Measurements from ENCODE around the gene GPR15.
"Not testable (repeated sequence)": the region's sequence is repeated elsewhere in the genome, so short reads cannot be mapped to it uniquely, and the experiment has no call there.

The GPR15 gene

GRCh38 chr3:98556164-98557130 is 24.7 kb downstream of the GPR15 start:
- FAIRE-seq, result peak; percentile 100

DNA sequence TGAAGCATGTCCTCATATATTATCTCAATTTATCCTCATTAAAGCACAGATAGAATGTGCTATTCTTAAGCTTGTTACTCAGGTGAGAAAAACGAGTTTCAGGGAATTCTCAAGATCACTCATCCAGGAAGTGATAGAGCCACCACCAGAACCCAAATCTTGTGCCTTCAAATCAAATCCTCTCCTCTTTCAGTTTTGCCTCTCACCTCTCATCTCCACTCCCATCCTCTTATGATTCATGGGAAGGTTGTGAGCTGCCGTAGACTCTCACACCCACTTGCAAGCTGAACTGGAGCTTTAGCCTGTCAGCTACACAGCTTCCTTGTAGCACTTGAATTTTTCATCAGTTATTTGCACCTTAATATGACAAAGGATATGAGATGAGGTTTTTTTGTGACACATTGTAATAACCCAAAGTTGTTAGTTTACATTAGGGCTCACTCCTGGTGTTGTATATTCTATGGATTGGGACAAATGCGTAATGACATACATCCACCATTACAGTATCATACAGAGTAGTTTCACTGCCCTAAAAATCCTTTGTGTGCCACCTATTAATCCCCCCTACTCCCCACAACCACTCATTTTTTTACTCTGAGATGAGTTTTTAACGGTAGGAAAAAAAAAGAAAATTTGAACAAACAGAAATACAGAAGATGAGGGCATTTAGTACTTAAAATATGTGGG is 25.7 kb downstream of the GPR15 start:
- FAIRE-seq (no peak), DNase-seq (ENCODE audit: insufficient read length, low spot score) (no peak)

More at GRCh38 chr3:98556164-98557130, 24.7 kb downstream of the GPR15 start:
- no peak for DNase-seq (ENCODE audit: insufficient read length, low spot score)

DNA sequence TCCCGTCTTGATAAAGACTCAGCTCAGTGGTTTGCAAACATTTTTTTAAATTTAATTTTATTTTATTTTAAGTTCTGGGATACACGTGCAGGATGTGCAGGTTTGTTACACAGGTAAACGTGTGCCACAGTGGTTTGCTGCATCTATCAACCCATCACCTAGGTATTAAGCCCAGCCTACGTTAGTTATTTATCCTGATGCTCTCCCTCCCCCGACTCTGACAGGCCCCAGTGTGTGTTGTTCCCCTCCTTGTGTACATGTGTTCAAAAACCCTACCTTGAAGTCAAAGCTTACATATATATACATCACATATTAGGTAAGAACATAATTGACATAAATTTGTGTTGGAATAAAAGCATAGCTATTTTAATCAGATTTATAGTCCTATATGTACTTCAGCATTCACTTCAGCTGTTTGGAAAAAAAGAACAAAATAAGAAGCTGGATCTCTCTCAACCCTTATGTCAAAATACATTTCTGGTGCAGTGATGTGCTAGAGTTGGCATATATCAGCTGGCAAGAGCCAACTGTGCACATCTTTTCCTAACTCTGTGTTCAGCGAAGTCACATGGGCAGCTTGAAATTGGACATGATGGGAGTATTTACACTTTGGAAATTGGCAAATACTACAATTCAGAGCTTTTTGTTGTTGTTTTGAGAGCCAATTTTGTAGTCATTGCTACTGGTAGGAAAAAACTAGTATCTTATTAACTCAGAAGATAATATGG is 26.5 kb downstream of the GPR15 start:
- DNase-seq (ENCODE audit: insufficient read length, low spot score) (no peak), FAIRE-seq (peak; percentile 52)

- DNase-seq (ENCODE audit: insufficient read length, low spot score); FAIRE-seq: not testable (repeated sequence)
Measured at GRCh38 chr3:98559769-98560168, 28.0 kb downstream of the GPR15 start.

DNA sequence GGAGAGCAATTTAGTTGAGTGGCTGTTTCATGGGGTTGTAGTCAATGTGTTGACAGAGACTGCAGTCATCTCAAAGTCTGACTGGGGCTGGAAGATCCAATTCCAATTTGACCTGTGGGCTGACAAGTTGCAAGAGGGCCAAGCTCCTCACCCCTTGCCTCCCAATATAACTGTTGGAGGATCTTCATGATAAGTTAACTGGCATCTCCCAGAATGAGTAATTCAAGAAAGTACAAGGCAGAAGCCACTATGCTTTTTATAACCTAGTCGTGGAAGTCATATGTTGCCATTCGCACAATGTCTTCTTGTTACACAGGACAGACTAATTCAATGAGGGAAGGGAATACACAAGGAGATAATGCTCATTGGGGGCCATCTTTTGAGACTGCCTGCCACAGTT is 29.1 kb downstream of the GPR15 start:
- FAIRE-seq (peak; percentile 86), DNase-seq (ENCODE audit: insufficient read length, low spot score) (no peak)

GRCh38 chr3:98561727-98562521 is 30.1 kb downstream of the GPR15 start:
- FAIRE-seq, result peak; percentile 96
- no peak for DNase-seq (ENCODE audit: insufficient read length, low spot score)

DNA sequence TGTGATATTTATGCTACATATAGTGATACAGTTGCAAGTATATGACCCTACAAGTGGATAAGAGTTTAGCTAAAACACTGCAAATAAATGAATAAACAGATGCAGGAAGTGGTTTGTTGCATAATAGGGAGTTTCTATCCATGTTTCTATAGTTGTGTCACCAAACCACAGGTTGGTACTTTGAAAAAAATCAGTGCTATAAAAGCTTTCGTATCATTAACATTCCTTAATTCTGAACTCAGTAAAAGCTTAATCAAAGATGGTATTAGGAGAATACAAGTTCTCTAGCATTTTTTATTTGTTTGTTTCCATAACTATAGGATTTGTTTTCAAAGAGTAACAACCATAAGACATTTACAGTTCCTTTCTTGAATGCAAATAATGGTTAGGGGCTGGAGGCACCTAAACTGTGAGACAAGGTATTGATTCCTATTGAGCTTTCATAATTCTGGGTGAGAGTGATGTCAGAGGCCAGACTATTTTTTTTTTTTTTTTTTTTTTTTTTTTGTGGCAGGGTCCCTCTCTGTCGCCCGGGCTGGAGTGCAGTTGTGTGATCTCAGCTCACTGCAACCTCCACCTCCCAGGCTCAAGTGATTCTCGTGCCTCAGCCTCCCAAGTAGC is 32.0 kb downstream of the GPR15 start:
- peak; percentile 95 for FAIRE-seq
- DNase-seq (ENCODE audit: insufficient read length, low spot score), result no peak

DNA sequence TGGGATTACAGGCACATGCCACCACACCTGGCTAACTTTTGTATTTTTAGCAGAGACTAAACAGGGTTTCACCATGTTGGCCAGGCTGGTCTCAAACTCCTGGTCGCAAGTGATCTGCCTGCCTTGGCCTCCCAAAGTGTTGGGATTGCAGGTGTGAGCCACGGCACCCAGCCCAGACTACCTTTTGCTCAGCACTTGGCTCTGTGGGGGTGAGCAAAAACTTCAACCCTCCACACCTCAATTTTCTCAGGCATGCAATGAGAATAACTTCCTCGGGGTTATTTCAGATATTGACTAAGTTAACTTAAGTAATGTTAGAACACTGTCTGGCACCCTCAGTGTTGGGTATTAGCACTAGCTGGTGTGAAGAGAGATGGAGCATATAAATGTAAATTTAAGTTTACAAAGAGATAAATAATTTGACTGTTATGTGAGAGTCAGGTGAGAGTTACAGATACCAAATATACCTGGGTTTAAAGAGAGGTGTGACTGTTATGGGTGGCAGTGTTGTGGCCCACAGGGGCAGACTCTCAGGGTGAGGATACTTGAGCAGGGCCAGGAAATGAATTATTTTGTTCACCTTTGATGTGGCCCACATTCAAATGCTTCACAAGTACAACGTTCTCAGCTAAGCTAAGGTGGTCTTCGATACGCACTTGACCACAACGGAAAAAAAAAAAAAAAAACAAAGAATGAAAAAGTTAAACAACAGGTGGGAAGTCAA is 32.7 kb downstream of the GPR15 start:
- FAIRE-seq (peak; percentile 87), DNase-seq (ENCODE audit: insufficient read length, low spot score) (no peak)

- FAIRE-seq (no peak), DNase-seq (ENCODE audit: insufficient read length, low spot score) (no peak)
Measured at GRCh38 chr3:98565237-98565643, 33.5 kb downstream of the GPR15 start.

- FAIRE-seq (peak; percentile 93), DNase-seq (ENCODE audit: insufficient read length, low spot score) (no peak)
Measured at GRCh38 chr3:98565843-98566242, 34.1 kb downstream of the GPR15 start.

GRCh38 chr3:98567666-98568270 is 36.0 kb downstream of the GPR15 start:
- DNase-seq (ENCODE audit: insufficient read length, low spot score) (no peak), FAIRE-seq (peak; percentile 89)

GRCh38 chr3:98568402-98568801 is 36.6 kb downstream of the GPR15 start:
- no peak for DNase-seq (ENCODE audit: insufficient read length, low spot score)
- no peak for FAIRE-seq

GRCh38 chr3:98573181-98573728 is 41.5 kb downstream of the GPR15 start:
- DNase-seq (ENCODE audit: insufficient read length, low spot score), result no peak
- FAIRE-seq, result peak; percentile 93

GRCh38 chr3:98574132-98574531 is 42.4 kb downstream of the GPR15 start:
- FAIRE-seq, result no peak
- no peak for DNase-seq (ENCODE audit: insufficient read length, low spot score)

DNA sequence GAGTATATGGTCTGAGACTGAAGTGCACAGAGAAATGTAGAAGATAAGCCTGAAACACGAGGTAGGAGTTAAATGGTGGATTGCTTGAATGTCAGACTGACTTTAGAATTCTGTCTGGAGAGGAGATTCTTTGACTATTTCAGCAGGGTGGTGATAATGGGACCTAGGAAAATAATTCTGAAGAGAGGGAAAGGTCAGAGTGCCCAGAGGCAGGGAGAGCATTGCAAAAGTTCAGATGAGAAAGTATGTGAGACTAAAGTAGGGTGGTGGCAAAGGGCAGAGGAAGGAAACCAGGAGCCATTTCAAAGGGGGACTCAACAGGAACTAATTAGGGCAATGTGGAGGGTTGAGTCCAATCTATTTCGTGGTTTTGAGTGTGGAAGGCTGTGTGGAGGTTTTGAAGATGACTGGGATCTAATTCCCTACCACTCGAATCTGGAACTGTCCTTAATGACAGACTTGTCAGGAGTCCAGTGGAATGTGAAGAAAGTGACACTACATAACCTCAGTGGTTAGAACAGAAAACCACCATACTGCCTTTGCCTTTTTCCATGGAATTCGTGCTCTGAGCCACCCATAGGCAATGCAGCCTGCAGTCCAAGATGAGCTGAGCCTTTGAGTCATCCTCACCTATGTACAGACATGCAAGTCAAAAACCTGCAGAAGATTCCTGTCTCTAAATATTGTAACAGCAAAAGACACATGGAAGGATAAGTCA is 45.6 kb downstream of the GPR15 start:
- no peak for FAIRE-seq
- no peak for DNase-seq (ENCODE audit: insufficient read length, low spot score)

GRCh38 chr3:98580401-98581386 is 48.9 kb downstream of the GPR15 start:
- DNase-seq (ENCODE audit: insufficient read length, low spot score), result no peak
- FAIRE-seq, result no peak

DNA sequence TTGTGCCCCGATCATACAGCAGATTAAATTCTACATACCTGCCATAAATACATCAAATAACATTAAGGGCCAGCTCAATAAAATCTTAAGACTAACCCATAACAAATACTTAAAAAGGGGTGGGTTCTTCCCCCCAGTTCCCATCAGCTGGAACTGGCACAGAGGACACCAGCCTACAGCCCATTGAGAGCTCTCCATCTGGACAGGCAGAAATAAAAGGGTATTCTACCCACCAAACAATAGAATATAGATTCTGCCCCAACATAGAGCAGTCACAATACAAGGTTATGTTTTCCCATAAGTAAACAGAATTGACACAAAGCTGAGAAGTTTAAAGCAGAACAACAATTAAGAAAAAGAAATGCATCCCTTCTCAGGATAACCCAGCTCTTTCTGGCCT is 49.7 kb downstream of the GPR15 start:
- FAIRE-seq, result peak; percentile 62
- DNase-seq (ENCODE audit: insufficient read length, low spot score), result no peak
